ENCODE data around the gene TIE1.

TIE1 gene

GRCh38 chr1:43372172-43372571 is 71.4 kb downstream of the TIE1 start:
- in situ Hi-C loops (cut with HindIII; ENCODE audit: low pct_unique_long_range_greater_than_20kb, low sequenced_read_pairs) = no loop called here
- TF ChIP-seq JUND (IDR thresholded peaks at IDR 0.05; ENCODE audit: low read depth) = no peak
- no peak for DNase-seq (ENCODE audit: low read depth in 1 of 2, low spot score in 1 of 2)
